Measurements from ENCODE around the gene ADCK1.
"Not testable (repeated sequence)": the region's sequence is repeated elsewhere in the genome, so short reads cannot be mapped to it uniquely, and the experiment has no call there.

The ADCK1 gene

GRCh38 chr14:77908847-77909246 is 108.9 kb downstream of the ADCK1 start:
- no peak for DNase-seq

GRCh38 chr14:77909911-77910310 is 110.0 kb downstream of the ADCK1 start:
- no peak for DNase-seq

GRCh38 chr14:77910506-77910905 is 110.6 kb downstream of the ADCK1 start:
- DNase-seq: no peak

- no peak for DNase-seq
Observed at GRCh38 chr14:77911356-77911755, 111.4 kb downstream of the ADCK1 start.

GRCh38 chr14:77912754-77913556 is 113.0 kb downstream of the ADCK1 start:
- DNase-seq: no peak

GRCh38 chr14:77914073-77914721 is 114.3 kb downstream of the ADCK1 start:
- DNase-seq: no peak

- DNase-seq: not testable (repeated sequence)
Observed at GRCh38 chr14:77915390-77915789, 115.5 kb downstream of the ADCK1 start.

GRCh38 chr14:77917491-77918201 is 117.7 kb downstream of the ADCK1 start:
- DNase-seq: no peak

DNA sequence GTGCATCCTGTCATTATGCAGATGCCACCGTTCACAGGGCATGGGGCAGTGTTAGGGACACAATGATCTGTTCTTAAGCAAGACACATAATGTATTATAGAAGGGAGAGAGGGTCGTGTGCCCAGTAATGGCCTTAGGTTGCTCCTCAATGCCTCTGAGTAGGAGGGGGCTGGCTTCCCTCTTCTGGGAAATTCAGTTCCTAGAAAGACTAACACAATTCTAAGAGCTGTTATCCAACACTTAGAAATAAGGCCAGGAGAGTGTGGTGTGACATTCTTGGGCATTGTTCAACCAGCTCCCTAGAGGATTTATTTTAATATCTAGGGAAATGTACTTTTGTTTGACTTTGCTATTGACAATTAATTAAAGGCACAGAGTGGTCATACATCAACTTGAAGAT is 118.5 kb downstream of the ADCK1 start:
- no peak for DNase-seq

DNA sequence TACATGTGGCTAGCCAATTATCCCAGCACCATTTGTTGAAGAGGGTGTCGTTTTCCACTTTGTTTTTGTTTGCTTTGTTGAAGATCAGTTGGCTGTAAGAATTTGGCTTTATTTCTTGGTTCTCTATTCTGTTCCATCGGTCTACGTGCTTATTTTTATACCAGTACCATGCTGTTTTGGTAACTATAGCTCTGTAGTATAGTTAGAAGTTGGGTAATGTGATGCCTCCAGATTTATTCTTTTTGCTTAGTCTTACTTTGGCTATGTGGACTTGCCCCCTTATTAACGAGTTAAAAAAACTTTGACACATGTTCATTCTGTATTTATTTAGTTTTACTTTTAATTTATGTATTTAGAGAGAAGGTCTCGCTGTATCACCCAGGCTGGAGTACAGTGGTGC is 120.4 kb downstream of the ADCK1 start:
- DNase-seq: no peak

GRCh38 chr14:77921818-77922217 is 121.9 kb downstream of the ADCK1 start:
- no peak for DNase-seq

DNA sequence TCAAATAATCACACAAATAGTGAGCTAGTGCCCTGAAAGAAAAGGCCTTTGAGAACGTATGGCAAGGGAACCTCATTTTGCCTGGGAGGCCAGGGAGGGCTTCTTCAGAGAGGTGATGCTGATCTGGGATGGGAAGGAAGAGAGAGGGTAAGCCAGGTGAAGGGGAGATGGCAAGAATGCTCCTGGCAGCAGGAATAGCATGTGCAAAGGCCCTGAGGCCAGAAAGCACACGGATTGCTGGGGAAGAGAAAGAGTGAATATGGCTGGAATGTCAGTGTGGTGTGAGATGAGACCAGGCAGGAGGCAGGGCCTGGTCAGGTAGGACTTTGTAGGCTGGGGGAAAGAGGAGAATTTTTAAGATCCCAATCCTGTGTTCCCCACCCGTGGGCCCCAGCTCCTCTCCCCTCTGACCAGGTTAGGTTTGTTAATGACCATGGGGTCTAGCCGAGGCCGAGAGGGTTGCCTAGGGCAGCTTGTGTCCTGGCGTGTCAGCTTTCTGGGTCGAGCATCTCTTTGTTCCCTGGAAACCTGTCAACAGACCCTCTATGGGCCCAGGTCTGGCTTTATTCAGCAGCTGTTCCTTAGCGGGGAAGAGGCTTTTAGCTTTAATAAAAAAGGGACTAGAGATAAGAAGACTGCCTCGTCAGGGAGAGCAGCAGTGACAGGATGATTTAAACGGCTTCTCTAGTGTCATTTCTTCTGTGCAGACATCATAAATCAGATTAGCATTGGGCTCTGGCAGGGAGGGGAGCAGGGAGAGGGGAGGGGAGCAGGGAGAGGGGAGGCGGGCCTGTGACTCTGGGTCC is 123.4 kb downstream of the ADCK1 start:
- DNase-seq: no peak

- DNase-seq: no peak
Observed at GRCh38 chr14:77924141-77924948, 124.4 kb downstream of the ADCK1 start.

DNA sequence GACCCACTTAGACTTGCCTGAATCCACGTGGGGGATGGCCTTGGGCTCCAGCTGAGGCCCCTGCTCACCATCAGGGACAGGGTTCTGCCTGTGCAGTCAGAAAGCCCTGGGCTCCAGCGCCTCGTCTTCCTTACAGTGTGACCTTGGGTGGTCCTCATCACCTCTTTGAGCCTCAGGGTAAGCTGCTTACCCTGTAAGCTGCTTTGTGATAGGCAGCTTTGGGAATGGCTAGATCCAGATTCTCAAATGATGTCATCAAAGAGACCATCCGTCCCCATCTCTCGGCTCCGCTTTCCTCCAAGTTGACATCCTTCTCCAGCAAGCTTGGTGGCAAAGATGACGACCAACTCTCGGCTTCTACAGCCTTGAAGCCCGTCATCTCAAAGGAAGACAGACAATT is 127.0 kb downstream of the ADCK1 start:
- DNase-seq: no peak

DNA sequence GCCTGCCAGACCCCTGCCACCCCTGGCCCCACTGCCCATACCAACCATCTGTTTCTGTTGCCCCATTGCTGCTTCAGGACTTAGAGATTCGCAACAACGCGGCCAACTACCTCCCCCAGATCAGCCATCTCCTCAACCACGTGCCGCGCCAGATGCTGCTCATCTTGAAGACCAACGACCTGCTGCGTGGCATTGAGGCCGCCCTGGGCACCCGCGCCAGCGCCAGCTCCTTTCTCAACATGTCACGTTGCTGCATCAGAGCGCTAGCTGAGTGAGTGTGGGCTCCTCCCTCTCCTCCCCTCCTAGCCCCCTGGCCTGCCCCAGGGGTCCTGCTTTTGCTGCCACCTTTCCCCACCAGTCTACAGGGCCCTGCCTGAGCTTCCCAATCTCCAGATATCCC is 131.5 kb downstream of the ADCK1 start:
- no peak for DNase-seq

DNA sequence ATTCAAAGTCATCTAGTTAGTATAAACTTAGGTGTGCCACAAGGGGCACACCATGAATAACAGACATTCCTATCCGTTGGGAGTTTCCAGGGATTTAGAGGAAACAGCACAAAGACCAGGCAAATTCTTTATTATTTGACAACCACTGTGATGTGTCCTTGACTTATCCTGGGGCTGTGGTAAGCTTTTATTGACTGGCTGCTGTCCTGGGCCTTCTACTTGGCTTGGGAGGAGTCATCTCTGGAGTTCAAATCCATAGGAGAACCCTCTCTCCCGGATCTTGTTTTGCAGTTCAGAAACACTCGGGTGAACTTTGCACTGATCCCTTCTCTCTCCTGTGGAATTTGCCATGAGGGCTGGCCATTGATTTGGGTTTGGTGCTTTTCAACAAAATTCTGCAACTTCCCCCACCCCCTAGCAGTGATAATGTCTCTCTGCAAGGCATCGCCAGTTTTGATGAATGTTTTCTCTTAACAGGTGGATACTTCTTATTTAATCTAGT is 136.3 kb downstream of the ADCK1 start:
- DNase-seq: no peak

GRCh38 chr14:77947372-77947771 is 147.5 kb downstream of the ADCK1 start:
- DNase-seq: no peak

DNA sequence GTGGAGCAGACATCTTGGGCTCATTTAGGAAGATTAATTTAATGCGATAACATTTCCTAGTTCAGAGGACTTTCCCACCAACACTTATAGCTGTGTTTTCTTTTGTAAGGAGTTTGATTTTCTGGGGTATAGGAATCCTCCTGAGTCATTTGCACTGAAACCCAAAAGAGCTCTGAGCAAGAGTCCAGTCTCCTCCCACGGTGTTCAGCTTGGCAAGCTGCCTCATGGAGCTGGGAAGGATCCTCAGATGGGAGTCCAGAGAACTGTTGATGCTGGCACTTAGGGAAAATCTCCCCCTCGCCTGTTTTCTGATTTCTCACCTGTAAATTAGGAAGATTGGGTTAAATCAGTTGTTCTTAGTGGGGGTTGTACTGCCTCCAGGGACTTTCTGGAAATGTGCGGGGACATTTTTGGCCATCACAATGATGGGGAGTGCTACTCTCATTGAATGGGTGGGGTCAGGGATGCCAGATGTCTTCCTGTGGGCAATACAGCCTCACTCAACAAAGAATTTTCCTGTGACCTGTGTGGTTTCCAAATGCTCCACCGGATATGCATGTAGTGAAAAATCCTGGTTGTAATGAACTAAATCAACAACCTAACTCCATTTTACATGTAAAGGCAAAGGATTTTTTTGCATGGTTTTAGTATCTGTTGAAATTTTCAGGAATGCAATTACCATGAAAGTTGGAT is 150.6 kb downstream of the ADCK1 start:
- no peak for DNase-seq

DNA sequence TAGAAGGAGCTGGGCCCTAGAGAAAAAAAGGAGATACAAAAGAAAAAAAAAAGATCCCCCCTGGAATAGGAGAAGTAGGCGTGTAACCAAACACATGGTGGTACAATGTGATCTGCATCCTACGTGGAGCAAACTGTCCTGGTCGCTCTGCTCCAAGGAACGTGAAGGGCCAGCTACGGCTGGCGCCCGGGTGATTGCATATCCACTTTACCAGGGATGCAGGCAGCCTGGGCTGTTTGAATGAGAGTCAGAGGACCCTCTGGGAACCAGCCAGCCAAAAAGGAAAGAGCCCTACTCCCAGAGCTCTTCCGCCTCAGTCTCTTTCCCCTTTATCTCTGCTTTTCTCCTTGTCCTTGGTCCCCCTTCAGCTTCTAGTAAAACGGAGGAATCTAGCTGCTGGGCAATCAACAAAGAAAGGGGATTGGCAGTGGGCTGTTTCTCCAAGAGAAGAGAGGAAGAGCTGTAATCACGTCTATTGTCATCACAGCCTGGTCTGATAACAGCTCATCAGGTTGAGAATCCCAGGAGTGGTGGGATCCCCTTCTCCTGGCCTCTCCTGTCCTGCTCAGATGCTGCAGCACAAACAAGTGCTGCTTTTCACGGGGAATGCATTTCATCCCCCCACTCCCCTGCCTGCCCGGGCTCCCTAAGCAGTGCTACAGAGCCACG is 156.0 kb downstream of the ADCK1 start:
- no peak for DNase-seq

DNA sequence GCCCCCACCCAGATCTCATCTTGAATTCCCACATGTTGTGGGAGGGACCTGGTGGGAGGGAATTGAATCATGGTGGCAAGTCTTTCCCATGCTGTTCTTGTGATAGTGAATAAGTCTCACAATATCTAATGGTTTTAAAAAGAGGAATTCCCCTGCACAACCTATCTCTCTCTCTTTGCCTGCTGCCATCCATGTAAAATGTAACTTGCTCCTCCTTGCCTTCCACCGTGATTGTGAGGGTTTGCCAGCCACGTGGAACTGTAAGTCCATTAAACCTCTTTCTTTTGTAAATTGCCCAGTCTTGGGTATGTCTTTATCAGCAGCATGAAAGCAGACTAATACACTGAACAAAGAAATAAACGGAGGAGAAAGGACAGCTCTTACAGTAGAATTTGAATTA is 159.8 kb downstream of the ADCK1 start:
- not testable (repeated sequence) for DNase-seq
